CD4-positive, alpha-beta T cell treated with Interleukin-15 for 4 hours (primary cell): Measurements from ENCODE around the gene CD99L2.
"Not testable (repeated sequence)": the region's sequence is repeated elsewhere in the genome, so short reads cannot be mapped to it uniquely, and the experiment has no call there.

Source experiments
- DNase-seq: peaks from one replicate; pipeline ENCODE4 v3.0.0-alpha.2; 2020; ENCODE audit warnings: low spot score

CD99L2 gene

GRCh38 chrX:150849996-150850720 lies 48.3 kb downstream of the CD99L2 start:
- DNase-seq = no peak

- no peak for DNase-seq
These were observed 49.0 kb downstream of the CD99L2 start for GRCh38 chrX:150849486-150849885.

GRCh38 chrX:150848914-150849365 lies 49.5 kb downstream of the CD99L2 start:
- no peak for DNase-seq

- no peak for DNase-seq
These were observed 51.4 kb downstream of the CD99L2 start for GRCh38 chrX:150847088-150847487.

- no peak for DNase-seq
These were observed 52.3 kb downstream of the CD99L2 start for GRCh38 chrX:150846130-150846529.

GRCh38 chrX:150845091-150845490 lies 53.4 kb downstream of the CD99L2 start:
- DNase-seq = no peak

- no peak for DNase-seq
These were observed 54.5 kb downstream of the CD99L2 start for GRCh38 chrX:150844016-150844415.

GRCh38 chrX:150842198-150842685 lies 56.2 kb downstream of the CD99L2 start:
- DNase-seq = no peak

- DNase-seq = no peak
These were observed 56.8 kb downstream of the CD99L2 start for GRCh38 chrX:150841456-150842197.

GRCh38 chrX:150837845-150838244 lies 60.6 kb downstream of the CD99L2 start:
- DNase-seq = no peak

- no peak for DNase-seq
These were observed 63.8 kb downstream of the CD99L2 start for GRCh38 chrX:150834695-150835094.

- no peak for DNase-seq
These were observed 64.9 kb downstream of the CD99L2 start for GRCh38 chrX:150833454-150834056.

GRCh38 chrX:150831863-150832262 lies 66.6 kb downstream of the CD99L2 start:
- no peak for DNase-seq

GRCh38 chrX:150828785-150829184 lies 69.7 kb downstream of the CD99L2 start:
- DNase-seq = no peak

GRCh38 chrX:150824352-150824751 lies 74.1 kb downstream of the CD99L2 start:
- not testable (repeated sequence) for DNase-seq

- not testable (repeated sequence) for DNase-seq
These were observed 74.6 kb downstream of the CD99L2 start for GRCh38 chrX:150823826-150824225.

GRCh38 chrX:150821971-150822370 lies 76.5 kb downstream of the CD99L2 start:
- no peak for DNase-seq

GRCh38 chrX:150813922-150814321 lies 84.5 kb downstream of the CD99L2 start:
- DNase-seq = no peak

- no peak for DNase-seq
These were observed 91.6 kb downstream of the CD99L2 start for GRCh38 chrX:150806827-150807226.

- no peak for DNase-seq
These were observed 92.7 kb downstream of the CD99L2 start for GRCh38 chrX:150805736-150806135.

GRCh38 chrX:150792949-150793527 lies 105.4 kb downstream of the CD99L2 start:
- DNase-seq = no peak

GRCh38 chrX:150790021-150790420 lies 108.4 kb downstream of the CD99L2 start:
- DNase-seq = no peak
